Medulla oblongata (tissue), 1 donor: ENCODE results near the gene TBXA2R.

Experiments
- DNase-seq: peaks from one replicate; pipeline ENCODE4 v3.0.0-alpha.2; 2015; ENCODE audit errors: extremely low spot score

TBXA2R gene

DNA sequence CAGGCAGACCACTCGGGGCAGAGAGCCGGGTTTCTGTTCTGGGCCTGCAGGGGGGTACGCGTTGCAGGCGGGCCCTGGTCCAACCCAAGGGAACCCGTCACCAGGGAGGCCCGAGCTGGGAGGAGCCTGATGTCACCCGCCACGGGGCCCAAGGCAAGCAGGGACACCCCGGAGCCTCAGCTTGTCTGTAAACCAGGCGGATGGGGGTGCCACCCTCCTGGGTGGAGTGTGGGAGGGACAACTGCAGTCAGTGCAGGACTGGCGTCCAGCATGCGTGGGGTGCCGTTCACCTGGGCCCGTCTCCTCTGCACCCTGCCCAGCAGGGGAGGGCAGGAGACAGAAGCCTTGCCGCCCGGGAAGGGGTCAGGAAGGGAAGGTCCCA lies 12.9 kb upstream of the TBXA2R start:
- DNase-seq: no peak

- DNase-seq: no peak
Observed at GRCh38 chr19:3618811-3619630, 12.3 kb upstream of the TBXA2R start.

GRCh38 chr19:3618144-3618810 lies 11.6 kb upstream of the TBXA2R start:
- peak; percentile 49 for DNase-seq

GRCh38 chr19:3617463-3617862 lies 10.8 kb upstream of the TBXA2R start:
- no peak for DNase-seq

- DNase-seq: no peak
Observed at GRCh38 chr19:3615524-3616135, 9.0 kb upstream of the TBXA2R start.

- no peak for DNase-seq
Observed at GRCh38 chr19:3614858-3615505, 8.3 kb upstream of the TBXA2R start.

DNA sequence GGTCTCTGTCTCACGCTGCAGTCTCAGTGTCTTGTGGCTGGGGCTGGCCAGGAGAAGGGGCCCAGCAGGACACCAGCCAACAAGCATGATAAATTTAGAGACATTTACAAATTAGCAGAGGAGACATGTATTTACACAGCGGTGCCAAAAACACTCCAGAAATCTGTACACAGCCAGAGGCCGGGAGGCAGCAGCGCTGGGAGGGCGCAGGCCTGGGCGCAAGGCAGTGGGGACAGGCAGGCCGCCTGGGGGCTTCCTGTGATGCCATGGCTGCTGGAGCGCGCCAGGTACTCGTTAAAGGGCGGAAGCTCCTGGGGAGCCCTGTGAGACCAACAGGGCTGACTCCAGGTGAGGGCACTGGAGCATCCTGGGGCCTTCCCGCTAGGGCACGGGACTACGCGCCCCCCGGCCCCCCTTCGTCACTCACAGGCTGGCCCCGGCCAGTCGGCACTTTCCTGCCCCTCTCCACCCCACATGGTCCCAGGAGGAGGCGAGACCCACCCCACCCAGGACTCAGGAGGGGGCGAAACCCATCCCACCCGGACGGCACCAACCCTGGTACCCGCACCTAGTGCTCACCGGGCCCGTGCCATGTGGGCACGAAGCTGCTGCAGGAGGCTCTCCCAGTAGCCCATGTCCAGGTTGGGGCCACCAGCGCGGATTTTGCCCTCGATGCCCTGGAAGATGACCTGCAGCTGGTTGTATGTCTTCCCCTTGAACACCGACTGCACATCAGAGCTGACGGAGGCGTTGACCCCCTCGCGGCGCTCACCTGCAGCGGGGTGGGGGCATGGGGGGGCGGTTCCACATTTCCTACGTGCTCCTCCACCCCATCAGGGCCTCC lies 7.4 kb upstream of the TBXA2R start:
- no peak for DNase-seq

- no peak for DNase-seq
Observed at GRCh38 chr19:3612901-3613741, 6.4 kb upstream of the TBXA2R start.

DNA sequence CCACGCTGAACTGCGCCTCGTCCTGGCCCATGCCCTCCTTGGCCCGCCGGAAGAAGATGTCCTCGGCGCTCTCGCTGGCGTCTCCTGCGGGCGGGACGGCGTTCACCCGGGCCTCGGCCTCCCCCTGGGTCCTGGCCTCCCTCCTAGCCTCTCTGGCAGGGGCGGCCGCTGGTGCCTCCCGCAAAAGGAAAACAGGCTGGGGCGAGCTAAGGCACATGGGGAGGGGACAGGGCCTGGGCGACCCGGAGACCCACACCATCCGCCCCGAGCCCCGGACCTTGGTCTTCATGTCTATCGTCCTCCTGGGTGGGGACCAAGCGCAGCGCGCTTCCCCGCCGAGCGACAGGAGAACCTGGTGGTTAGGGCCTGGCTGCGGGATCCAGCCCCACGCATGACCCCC lies 5.7 kb upstream of the TBXA2R start:
- no peak for DNase-seq

- DNase-seq: no peak
Observed at GRCh38 chr19:3611841-3612240, 5.2 kb upstream of the TBXA2R start.

DNA sequence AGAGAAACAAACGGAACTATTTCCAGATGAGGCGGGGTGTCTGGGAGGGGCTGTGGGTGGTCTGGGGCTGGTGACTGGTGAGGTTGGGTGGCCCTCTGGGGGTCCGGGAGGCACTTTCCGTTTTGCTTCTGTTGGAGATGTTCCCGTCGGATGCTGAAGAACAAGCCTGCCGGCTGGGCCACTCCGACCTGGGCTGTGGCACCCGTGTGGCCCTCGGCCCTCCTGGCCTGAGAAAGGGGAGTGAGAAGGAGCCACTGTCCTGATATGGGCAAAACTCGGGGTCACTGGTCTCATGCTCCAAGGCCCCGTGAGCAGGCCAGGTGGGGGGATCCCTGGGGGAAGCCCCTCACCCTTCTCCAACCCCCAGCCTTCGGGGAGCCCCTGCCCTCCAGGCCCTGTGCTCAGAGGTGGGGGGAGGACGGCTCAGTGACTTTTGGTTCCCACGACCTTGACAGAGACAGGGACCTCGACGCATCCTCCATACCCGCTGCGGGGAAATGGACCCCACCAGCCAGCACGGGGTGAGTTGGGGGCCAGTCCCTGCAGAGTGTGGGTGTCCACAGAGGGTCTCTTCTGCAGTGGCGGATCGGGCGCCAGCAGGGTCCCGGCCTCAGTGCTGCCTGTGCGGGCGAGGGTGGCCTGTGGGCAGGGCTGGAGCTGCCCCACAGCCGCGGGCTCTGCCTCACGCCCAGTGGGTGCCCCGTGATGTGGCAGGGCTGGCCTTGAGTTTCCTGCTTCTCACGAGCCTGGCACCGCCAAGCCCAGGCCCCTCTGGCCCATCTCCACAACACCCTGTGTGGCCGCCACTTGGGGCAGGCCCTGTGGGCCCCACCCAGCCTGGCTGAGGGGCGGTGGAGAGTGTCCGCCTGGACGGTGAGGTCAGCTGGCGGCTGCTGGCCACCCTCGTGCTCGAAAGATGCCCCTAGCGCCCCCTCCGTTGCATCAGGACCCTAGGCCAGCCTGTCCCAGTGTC lies 4.4 kb upstream of the TBXA2R start:
- DNase-seq: no peak

DNA sequence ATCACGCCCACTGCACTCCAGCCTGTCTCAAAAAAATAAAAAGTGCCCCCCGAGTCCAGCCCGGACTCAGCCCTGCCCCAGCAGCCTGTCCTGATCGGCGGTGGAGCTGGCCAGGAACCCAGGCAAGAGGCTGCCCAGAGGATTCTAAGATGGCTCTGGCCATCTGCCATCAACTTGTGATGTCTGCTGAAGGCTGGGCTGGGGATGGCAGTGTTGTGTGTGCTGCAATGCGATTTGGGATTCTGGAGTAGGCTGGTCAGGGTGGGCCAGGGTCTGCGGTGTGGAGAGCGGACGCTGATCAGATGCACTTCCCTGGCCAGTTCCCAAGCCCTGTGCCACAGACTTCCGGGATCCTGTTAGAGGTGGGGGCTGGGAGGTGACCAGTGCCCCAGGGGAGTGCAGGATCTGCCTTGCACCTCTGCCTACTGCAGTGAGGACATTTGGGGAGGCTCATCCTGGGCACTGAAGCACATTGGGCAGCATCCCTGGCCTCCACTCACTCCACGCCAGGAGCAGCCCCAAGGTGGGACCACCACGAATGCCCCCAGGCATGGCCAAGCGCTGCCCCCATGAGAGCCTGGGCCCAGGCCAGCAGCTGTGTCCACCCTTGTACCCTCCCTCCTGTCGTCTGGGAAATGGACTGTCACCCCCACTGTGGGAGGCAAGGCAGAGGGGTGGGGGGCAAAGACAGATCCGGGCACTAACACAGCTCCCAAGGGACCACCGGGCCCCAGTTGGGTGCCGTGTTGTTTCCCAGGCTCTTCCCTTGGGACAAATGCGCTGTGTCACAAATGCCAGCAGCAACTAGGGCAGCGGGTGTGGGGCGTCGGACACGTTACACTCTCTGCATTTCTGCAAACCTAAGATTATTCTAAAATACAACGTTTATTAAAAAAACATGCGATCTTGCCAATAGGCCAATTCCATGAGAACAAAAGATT lies 3.4 kb upstream of the TBXA2R start:
- no peak for DNase-seq

DNA sequence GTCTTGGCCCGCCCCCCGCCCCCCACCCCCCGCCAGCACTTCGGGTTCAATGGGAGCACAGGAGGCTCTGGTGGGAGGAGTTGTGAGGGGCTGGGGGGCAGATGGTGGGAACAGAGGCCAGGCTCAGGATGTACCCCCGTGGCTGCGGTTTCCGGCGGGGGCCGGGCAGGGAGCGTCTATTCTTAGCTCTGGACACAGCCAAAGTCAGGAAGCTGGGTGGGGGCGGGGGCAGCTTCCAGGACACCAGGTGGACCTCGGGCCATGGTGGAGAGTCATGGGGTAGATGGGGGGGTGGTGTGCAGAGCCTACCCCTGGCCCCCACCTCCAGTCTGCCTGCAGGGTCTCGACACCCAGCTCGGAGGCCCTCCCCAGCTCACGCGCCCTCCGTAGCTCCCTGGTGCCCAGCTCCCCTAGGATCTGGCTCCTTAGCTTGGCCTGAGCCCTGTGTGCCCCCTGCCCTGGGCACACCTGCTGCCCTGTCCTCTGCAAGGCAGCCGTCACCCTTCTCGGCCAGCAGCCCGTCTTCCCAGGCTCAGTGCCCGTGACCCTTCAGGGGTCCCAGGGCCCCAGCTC lies 2.2 kb upstream of the TBXA2R start:
- no peak for DNase-seq

GRCh38 chr19:3608079-3608641 lies 1.5 kb upstream of the TBXA2R start:
- DNase-seq: no peak

- DNase-seq: no peak
Observed at GRCh38 chr19:3607303-3608078, 816 bp upstream of the TBXA2R start.

DNA sequence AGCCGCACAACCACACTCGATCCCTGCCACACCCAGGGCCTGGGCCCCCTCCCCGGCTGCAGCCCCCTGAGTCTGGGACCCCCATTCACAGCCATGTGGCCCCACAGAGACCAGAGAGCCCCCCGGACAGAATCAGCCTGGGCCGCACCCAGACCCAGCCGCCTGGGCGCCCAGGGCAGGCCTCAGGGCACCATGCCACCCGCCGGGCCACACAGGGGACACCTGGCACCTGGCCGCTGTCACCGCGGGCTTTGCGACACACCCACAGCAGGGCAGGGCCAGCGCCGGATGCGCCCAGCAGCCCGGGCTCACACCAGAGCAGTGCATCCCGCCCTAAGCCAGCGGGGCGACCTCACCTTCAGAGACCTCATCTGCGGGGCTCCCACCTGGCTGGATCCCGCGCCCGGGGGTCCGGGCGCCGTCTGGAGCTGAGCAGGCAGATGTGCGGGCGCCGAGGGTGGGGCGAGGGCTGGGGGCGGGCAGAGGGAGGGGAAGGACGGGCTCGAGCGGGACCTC lies 443 bp downstream of the TBXA2R start:
- no peak for DNase-seq

GRCh38 chr19:3605770-3606169 lies 905 bp downstream of the TBXA2R start:
- DNase-seq: no peak
